IMR-90 (cell line): ENCODE results near the gene RANBP10. TPM values are rescaled to one million over a fixed set of nuclear protein-coding genes. Genes with fewer than 3 reads are reported as not detected.

ENCODE experiments used
- ATAC-seq: fragments of 200-7000 bp; cut with Tn5 transposase; 2 replicates; pipeline ENCODE4 v1.9.1; 2020; ENCODE audit warnings: low read depth, mild to moderate bottlenecking, moderate library complexity
- BruUV-seq: library from RNA; stranded (reverse); fragments of 400-500 nt; replicated peaks from 2 replicates; lab custom pipeline; 2021; lab: Mats Ljungman, UMichigan
- CTCF ChIA-PET: fragments of 300-600 bp; formaldehyde crosslinking; extraction: SDS; loops from one replicate; lab custom pipeline; 2021; ENCODE audit warnings: antibody characterized with exemption; lab: Yijun Ruan, JAX
- POLR2A ChIA-PET: fragments of 300-600 bp; sonication (Branson Sonifier 250); formaldehyde crosslinking; loops from one replicate; lab custom pipeline; 2022; ENCODE audit warnings: antibody characterized with exemption; ENCODE audit not compliant: unreplicated experiment; lab: Charles Lee
- DNase-seq: peaks from one replicate; pipeline ENCODE4 v3.0.0; 2013
- H2AFZ ChIP-seq: replicated peaks from 2 replicates; pipeline ENCODE3; 2013; ENCODE audit warnings: low read length, mild to moderate bottlenecking; ENCODE audit not compliant: poor library complexity
- H2AK5ac ChIP-seq: 2 replicates; pipeline ENCODE4 v1.6.1; 2013; ENCODE audit warnings: low read depth, low read length, inconsistent platforms
- H2AK9ac ChIP-seq: replicated peaks from 2 replicates; pipeline ENCODE3; 2013; ENCODE audit warnings: mild to moderate bottlenecking, low read depth, low read length, moderate library complexity; ENCODE audit not compliant: poor library complexity
- H2BK120ac ChIP-seq: 2 replicates; pipeline ENCODE4 v1.6.1; 2013; ENCODE audit warnings: low read depth, low read length, inconsistent platforms
- H2BK15ac ChIP-seq: 3 replicates; pipeline ENCODE4 v1.6.1; 2013; ENCODE audit warnings: low read depth, low read length, inconsistent platforms
- H2BK20ac ChIP-seq: 2 replicates; pipeline ENCODE4 v1.6.1; 2013; ENCODE audit warnings: low read depth, mild to moderate bottlenecking, inconsistent platforms, low read length, moderate library complexity
- H2BK5ac ChIP-seq: 2 replicates; pipeline ENCODE4 v1.6.1; 2013; ENCODE audit warnings: mild to moderate bottlenecking, low read depth, low read length, inconsistent platforms; ENCODE audit not compliant: poor library complexity, severe bottlenecking
- H3K14ac ChIP-seq: replicated peaks from 2 replicates; pipeline ENCODE4 v1.6.1; 2013; ENCODE audit warnings: low read depth, low read length, inconsistent platforms
- H3K18ac ChIP-seq: 2 replicates; pipeline ENCODE4 v1.6.1; 2013; ENCODE audit warnings: low read depth, low read length, control low read depth
- H3K23ac ChIP-seq: 2 replicates; pipeline ENCODE4 v1.6.1; 2013; ENCODE audit warnings: low read depth, low read length, inconsistent platforms
- H3K27ac ChIP-seq: 2 replicates; pipeline ENCODE4 v1.5.1; 2013; ENCODE audit warnings: mild to moderate bottlenecking, control low read depth, low read length; ENCODE audit not compliant: insufficient read depth
- H3K27me3 ChIP-seq: 2 replicates; pipeline ENCODE4 v1.6.1; 2013; ENCODE audit warnings: low read length; ENCODE audit not compliant: control insufficient read depth, insufficient read depth
- H3K36me3 ChIP-seq: 2 replicates; pipeline ENCODE4 v1.6.1; 2013; ENCODE audit warnings: low read length, mixed read lengths; ENCODE audit not compliant: control insufficient read depth, insufficient read depth
- H3K4ac ChIP-seq: 2 replicates; pipeline ENCODE4 v1.6.1; 2013; ENCODE audit warnings: low read depth, low read length, inconsistent platforms
- H3K4me1 ChIP-seq: 2 replicates; pipeline ENCODE4 v1.6.1; 2013; ENCODE audit warnings: low read length, mixed read lengths; ENCODE audit not compliant: control insufficient read depth, insufficient read depth
- H3K4me2 ChIP-seq: 2 replicates; pipeline ENCODE4 v1.6.1; 2013; ENCODE audit warnings: low read depth, mild to moderate bottlenecking, control low read depth, low read length, moderate library complexity
- H3K4me3 ChIP-seq: 2 replicates; pipeline ENCODE4 v1.5.1; 2013; ENCODE audit warnings: low read depth, mild to moderate bottlenecking, control low read depth, low read length, moderate library complexity; ENCODE audit not compliant: insufficient read depth
- H3K56ac ChIP-seq: 2 replicates; pipeline ENCODE4 v1.6.1; 2013; ENCODE audit warnings: low read length, inconsistent platforms; ENCODE audit not compliant: insufficient read depth; ENCODE audit errors: extremely low read depth
- H3K79me1 ChIP-seq, 2 experiments: 2 replicates each; pipeline ENCODE4 v1.6.1; 2013; ENCODE audit warnings: low read length in 2 of 2, inconsistent platforms in 1 of 2, low read depth in 1 of 2
- H3K9ac ChIP-seq: 2 replicates; pipeline ENCODE4 v1.6.1; 2013; ENCODE audit warnings: low read depth, low read length, control low read depth
- H3K9me1 ChIP-seq: 2 replicates; pipeline ENCODE4 v1.6.1; 2013; ENCODE audit warnings: low read length, inconsistent platforms; ENCODE audit not compliant: insufficient read depth
- H3K9me3 ChIP-seq: 2 replicates; pipeline ENCODE4 v1.6.1; 2013; ENCODE audit warnings: low read length; ENCODE audit not compliant: control insufficient read depth, insufficient read depth
- H4K20me1 ChIP-seq: 2 replicates; pipeline ENCODE4 v1.6.1; 2013; ENCODE audit warnings: low read length, inconsistent platforms; ENCODE audit not compliant: insufficient read depth
- H4K5ac ChIP-seq: 2 replicates; pipeline ENCODE4 v1.6.1; 2013; ENCODE audit warnings: mild to moderate bottlenecking, low read depth, low read length, control low read depth
- H4K8ac ChIP-seq, 2 experiments: 2 replicates each; pipeline ENCODE4 v1.6.1; 2013; ENCODE audit warnings: low read depth in 2 of 2, low read length in 2 of 2, control low read depth in 1 of 2, inconsistent platforms in 1 of 2
- H4K91ac ChIP-seq: 2 replicates; pipeline ENCODE4 v1.6.1; 2013; ENCODE audit warnings: low read depth, low read length, inconsistent platforms; ENCODE audit not compliant: insufficient read depth
- BHLHE40 ChIP-seq: fragments of 150-350 bp; IDR thresholded peaks from 2 replicates; pipeline ENCODE4 v1.6.1; 2016; ENCODE audit warnings: mild to moderate bottlenecking, low read depth, low read length
- CEBPB ChIP-seq: IDR thresholded peaks from 2 replicates; pipeline ENCODE4 v1.6.1; 2012; ENCODE audit warnings: low read depth, low read length, improper control_type of control experiment
- CHD1 ChIP-seq: IDR thresholded peaks from 2 replicates; pipeline ENCODE4 v1.6.1; 2012; ENCODE audit warnings: low read depth, low read length, improper control_type of control experiment
- FOS ChIP-seq: fragments of 150-350 bp; IDR thresholded peaks from 2 replicates; pipeline ENCODE4 v1.6.1; 2016; ENCODE audit warnings: low read depth, low read length
- MAFK ChIP-seq: IDR thresholded peaks from 2 replicates; pipeline ENCODE4 v1.6.1; 2012; ENCODE audit warnings: low read depth, low read length, improper control_type of control experiment
- MAZ ChIP-seq: IDR thresholded peaks from 2 replicates; pipeline ENCODE4 v1.6.1; 2012; ENCODE audit warnings: low read depth, mild to moderate bottlenecking, low read length, improper control_type of control experiment, moderate library complexity, borderline replicate concordance
- MXI1 ChIP-seq: IDR thresholded peaks from 2 replicates; pipeline ENCODE4 v1.6.1; 2012; ENCODE audit warnings: low read depth, mild to moderate bottlenecking, low read length, moderate library complexity, borderline replicate concordance
- POLR2A ChIP-seq: IDR thresholded peaks from 2 replicates; pipeline ENCODE4 v1.6.1; 2012; ENCODE audit warnings: mild to moderate bottlenecking, low read depth, low read length
- RAD21 ChIP-seq: IDR thresholded peaks from 2 replicates; pipeline ENCODE4 v1.6.1; 2012; ENCODE audit warnings: low read length, improper control_type of control experiment
- RCOR1 ChIP-seq: IDR thresholded peaks from 2 replicates; pipeline ENCODE4 v1.6.1; 2012; ENCODE audit warnings: mild to moderate bottlenecking, low read length, improper control_type of control experiment; ENCODE audit not compliant: insufficient replicate concordance
- RFX5 ChIP-seq: IDR thresholded peaks from 2 replicates; pipeline ENCODE4 v1.8.0; 2012; ENCODE audit warnings: low read depth, mild to moderate bottlenecking, low read length, moderate library complexity
- WGBS, 2 experiments: methylation state at CpG; one replicate each; pipeline versions ENCODE4 v1.1.5 to v1.1.7; 2013; ENCODE audit warnings: missing lambda C conversion rate in 2 of 2; ENCODE audit not compliant: insufficient read length in 1 of 2; ENCODE audit errors: extremely low coverage in 2 of 2; 5-methylcytosine and 5-hydroxymethylcytosine counted together
- dilution Hi-C: fragments of 300-500 bp; cut with HindIII; formaldehyde crosslinking; loops from one replicate; pipeline ENCODE4 v1.14.3; 2018; ENCODE audit warnings: low sequenced_read_pairs; ENCODE audit not compliant: unreplicated experiment
- in situ Hi-C: fragments of 300-500 bp; cut with MboI; formaldehyde crosslinking; loops from 3 replicates; pipeline ENCODE4 v1.14.3; 2019; ENCODE audit warnings: low sequenced_read_pairs, inconsistent platforms, mixed read lengths
- intact Hi-C: fragments of 100-400 bp; cut with micrococcal nuclease; formaldehyde crosslinking; loops from 2 replicates; pipeline ENCODE4 v1.10.0; 2022
- polyA plus RNA-seq, 3 experiments: library from polyadenylated mRNA; depleted of rRNA; stranded (reverse); fragments of >200 nt; gene quantifications; 2 replicates each; pipeline ENCODE4 v1.2.3, GENCODE V29; 2012; ENCODE audit warnings: low replicate concordance in 1 of 3
- total RNA-seq: library from RNA; depleted of rRNA; stranded (reverse); fragments of >200 nt; gene quantifications from 2 replicates; pipeline ENCODE4 v1.2.3, GENCODE V29; 2012
- TF ChIP-seq, protein P1 (sequence below): fragments of 150-350 bp; IDR thresholded peaks from 2 replicates; pipeline ENCODE4 v1.6.1; 2016; ENCODE audit warnings: low read depth, mild to moderate bottlenecking, low read length, moderate library complexity, borderline replicate concordance

The RANBP10 gene
- total and polyA plus RNA-seq, 2 of the 4 experiments (the other 2 are of a cell fraction), result 2.7 to 12.1 TPM

DNA sequence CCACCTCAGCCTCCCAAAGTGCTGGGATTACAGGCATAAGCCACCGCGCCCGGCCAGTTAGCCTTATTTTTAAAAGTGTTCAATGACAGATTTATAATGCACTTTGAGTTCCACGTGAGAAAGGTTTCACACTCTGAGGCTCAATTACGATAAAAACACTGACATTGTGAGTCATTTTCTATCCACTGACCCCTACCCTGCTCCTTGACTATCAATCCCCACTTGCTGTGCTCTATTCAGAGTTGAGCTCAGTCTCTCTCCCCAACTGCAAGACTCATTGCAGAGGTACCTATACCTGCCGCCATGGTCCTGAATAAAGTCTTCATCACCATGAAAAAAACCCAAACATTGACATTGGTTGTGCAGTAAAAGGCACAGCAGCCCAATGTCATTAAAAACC is 95.8 kb downstream of the RANBP10 start:
- no peak for DNase-seq
- H3K9me1 ChIP-seq, result peaks cover 16% of the 10 kb centered on the region
- peaks cover 4% of the 10 kb centered on the region; the same call in 1 of the 2 replicates for H3K4me1 ChIP-seq
- no peak overlapping the region for H3K56ac ChIP-seq
- no peaks in the 10 kb centered on the region; the same call in 1 of the 2 replicates for H3K36me3 ChIP-seq
- H2AK5ac ChIP-seq, result no peak overlapping the region
- H3K79me1 ChIP-seq, result peaks cover 14 to 43% of the 10 kb centered on the region in 2 experiments
- H3K4ac ChIP-seq, result no peak overlapping the region
- no peaks in the 10 kb centered on the region for H3K27me3 ChIP-seq
- POLR2A ChIA-PET, result interaction anchor here (0.5 kb wide), 1 partner anchor 211 kb away, joined by 7 read pairs; no protein-coding TSS in a partner anchor
- no peak overlapping the region for H2AFZ ChIP-seq
- H2BK20ac ChIP-seq, result no peak overlapping the region
- no peak overlapping the region for H2BK120ac ChIP-seq
- H4K8ac ChIP-seq, result no peak overlapping the region
- intact Hi-C loops, result no loop called here
- no peak overlapping the region for H4K5ac ChIP-seq
- TF ChIP-seq POLR2A (no peak), BHLHE40 (no peak), MXI1 (no peak), RFX5 (no peak), FOS (no peak), CHD1 (no peak), CEBPB (no peak), RAD21 (no peak), RCOR1 (no peak), MAZ (no peak), MAFK (no peak)
- TF ChIP-seq, protein P1, sequence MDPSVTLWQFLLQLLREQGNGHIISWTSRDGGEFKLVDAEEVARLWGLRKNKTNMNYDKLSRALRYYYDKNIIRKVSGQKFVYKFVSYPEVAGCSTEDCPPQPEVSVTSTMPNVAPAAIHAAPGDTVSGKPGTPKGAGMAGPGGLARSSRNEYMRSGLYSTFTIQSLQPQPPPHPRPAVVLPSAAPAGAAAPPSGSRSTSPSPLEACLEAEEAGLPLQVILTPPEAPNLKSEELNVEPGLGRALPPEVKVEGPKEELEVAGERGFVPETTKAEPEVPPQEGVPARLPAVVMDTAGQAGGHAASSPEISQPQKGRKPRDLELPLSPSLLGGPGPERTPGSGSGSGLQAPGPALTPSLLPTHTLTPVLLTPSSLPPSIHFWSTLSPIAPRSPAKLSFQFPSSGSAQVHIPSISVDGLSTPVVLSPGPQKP, result no peak
- H3K9me3 ChIP-seq, result no peaks in the 10 kb centered on the region
- H2BK5ac ChIP-seq, result no peak overlapping the region
- H3K23ac ChIP-seq, result no peak overlapping the region
- no peak overlapping the region for H3K14ac ChIP-seq
- H3K18ac ChIP-seq, result no peak overlapping the region
- H4K91ac ChIP-seq, result no peak overlapping the region
- CTCF ChIA-PET, result no interaction called here
- in situ Hi-C loops, result no loop called here
- peaks cover 12% of the 10 kb centered on the region for H4K20me1 ChIP-seq
- no peak overlapping the region for H2BK15ac ChIP-seq
- H3K4me2 ChIP-seq, result no peak overlapping the region
- 86% methylated on average over 5 of the region's 6 CpGs; no CpG with 5 or more reads in 1 of the 2 experiments for WGBS, 2 experiments
- H3K4me3 ChIP-seq, result no peak overlapping the region
- H3K27ac ChIP-seq, result no peak overlapping the region
- no peak overlapping the region for H3K9ac ChIP-seq
- no TSS peak for BruUV-seq
- dilution Hi-C loops, result no loop called here
- no peak overlapping the region for H2AK9ac ChIP-seq
- ATAC-seq, result no peak
